ENCODE results near the gene OR2A25. TPM values are rescaled to one million over a fixed set of nuclear protein-coding genes. Genes with fewer than 3 reads are reported as not detected.

Gene OR2A25
- total RNA-seq, 4 donors from 2014 or later, result not detected

DNA sequence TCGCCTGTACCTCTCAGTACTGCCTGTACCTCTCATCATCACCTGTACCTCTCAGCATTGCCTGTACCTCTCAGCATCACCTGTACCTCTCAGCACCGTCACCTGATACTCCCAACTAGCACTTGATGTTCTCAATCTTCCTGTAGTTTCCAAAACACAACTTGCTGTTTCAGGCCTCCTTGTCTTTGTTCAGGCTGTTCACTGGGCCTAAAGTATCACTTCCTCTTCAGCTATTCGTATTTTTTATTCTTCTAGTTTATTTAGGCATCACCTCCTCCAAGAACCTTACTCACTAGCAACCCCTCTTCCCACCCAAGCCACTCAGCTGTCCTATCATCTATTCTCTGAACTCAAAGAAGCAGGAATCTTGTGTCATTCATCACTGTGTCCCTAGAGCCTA is 45.4 kb upstream of the OR2A25 start:
- intact Hi-C loops (cut with DNase I), result loop anchor here (10.0 kb wide), 1 partner anchor 119 kb away; the partner anchor contains the start of gene TCAF1
- TF ChIP-seq POLR2AphosphoS5 (IDR thresholded peaks at IDR 0.05), result no peak
- TF ChIP-seq, protein P1, sequence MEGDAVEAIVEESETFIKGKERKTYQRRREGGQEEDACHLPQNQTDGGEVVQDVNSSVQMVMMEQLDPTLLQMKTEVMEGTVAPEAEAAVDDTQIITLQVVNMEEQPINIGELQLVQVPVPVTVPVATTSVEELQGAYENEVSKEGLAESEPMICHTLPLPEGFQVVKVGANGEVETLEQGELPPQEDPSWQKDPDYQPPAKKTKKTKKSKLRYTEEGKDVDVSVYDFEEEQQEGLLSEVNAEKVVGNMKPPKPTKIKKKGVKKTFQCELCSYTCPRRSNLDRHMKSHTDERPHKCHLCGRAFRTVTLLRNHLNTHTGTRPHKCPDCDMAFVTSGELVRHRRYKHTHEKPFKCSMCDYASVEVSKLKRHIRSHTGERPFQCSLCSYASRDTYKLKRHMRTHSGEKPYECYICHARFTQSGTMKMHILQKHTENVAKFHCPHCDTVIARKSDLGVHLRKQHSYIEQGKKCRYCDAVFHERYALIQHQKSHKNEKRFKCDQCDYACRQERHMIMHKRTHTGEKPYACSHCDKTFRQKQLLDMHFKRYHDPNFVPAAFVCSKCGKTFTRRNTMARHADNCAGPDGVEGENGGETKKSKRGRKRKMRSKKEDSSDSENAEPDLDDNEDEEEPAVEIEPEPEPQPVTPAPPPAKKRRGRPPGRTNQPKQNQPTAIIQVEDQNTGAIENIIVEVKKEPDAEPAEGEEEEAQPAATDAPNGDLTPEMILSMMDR (IDR thresholded peaks at IDR 0.05), result no peak
- TF ChIP-seq EP300 (IDR thresholded peaks at IDR 0.05), result no peak
- no peak for TF ChIP-seq POLR2A (IDR thresholded peaks at IDR 0.05; ENCODE audit: low read depth)
- Histone ChIP-seq H3K27ac (replicated peaks in 1 of 4) (no peak overlapping the region), H3K4me1 (no peaks in the 10 kb centered on the region), H3K9me3 (no peaks in the 10 kb centered on the region), H3K27me3 (no peaks in the 10 kb centered on the region), H3K36me3 (no peaks in the 10 kb centered on the region), H3K4me3 (no peak overlapping the region)
- no peak for DNase-seq (ENCODE audit: extremely low spot score)
- WGBS, result 85% methylated on average over 3 of the region's 3 CpGs

DNA sequence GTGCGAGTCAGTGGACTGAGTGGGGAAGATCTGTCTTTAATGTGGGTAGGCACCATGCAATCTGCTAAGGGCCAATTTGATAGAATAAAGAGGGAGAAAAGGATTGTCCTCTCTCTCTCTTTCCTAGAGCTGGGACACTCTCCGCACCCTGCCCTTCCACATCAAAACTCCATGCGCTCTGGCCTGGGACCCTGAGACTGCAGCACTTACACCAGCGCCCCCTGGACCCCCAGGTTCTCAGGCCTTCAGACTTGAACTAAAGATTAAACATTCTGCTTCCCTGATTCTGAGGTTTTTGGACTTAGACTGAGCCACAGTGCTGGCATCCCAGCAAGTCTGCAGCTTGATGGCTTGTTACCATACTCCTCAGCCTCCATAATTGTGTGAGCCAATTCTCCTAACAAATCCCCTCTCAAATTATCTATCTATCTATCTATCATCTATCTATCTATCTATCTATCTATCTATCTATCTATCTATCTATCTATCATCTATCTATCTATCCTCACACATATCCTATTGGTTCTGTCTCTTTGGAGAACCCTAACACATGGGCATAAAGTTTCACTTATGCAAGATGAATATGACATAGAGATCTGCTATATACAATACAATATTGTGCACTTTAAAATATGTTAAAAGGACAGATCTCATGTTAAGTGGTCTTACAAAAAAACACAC is 43.3 kb upstream of the OR2A25 start:
- Histone ChIP-seq H3K9me3 (no peaks in the 10 kb centered on the region), H3K4me1 (no peaks in the 10 kb centered on the region), H3K27ac (replicated peaks in 1 of 4) (no peak overlapping the region), H3K4me3 (no peak overlapping the region), H3K36me3 (no peaks in the 10 kb centered on the region), H3K27me3 (no peaks in the 10 kb centered on the region)
- intact Hi-C loops (cut with DNase I), result loop anchor here (10.0 kb wide), 1 partner anchor 122 kb away; the partner anchor contains the start of gene TCAF1
- TF ChIP-seq EP300 (IDR thresholded peaks at IDR 0.05) (no peak), POLR2AphosphoS5 (IDR thresholded peaks at IDR 0.05) (no peak), POLR2A (IDR thresholded peaks at IDR 0.05; ENCODE audit: low read depth) (no peak)
- TF ChIP-seq, protein P1 (IDR thresholded peaks at IDR 0.05), result no peak
- DNase-seq (ENCODE audit: extremely low spot score), result no peak
- WGBS, result 53% methylated on average over 4 of the region's 4 CpGs

DNA sequence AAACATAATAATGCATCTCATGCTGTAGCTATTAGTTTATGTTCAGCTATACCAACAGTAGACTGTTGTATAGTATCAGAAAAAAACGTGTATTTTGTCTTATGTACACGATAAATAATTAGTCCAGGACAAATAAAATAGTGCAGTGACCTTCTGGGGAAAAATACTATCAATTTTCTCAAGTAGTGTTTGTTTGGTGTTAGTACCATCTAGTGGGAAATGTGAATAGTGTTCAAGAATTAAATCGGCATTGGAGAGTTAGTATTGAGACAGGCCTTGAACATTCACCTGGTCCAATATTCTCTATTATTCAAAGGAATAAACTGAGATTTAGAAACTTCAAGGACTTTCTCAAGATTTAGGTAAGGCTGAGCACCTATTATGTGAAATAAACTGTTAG is 42.5 kb upstream of the OR2A25 start:
- no peaks in the 10 kb centered on the region for H3K4me1 ChIP-seq
- WGBS, result 10% methylated on average over 3 of the region's 3 CpGs
- no peaks in the 10 kb centered on the region for H3K36me3 ChIP-seq
- intact Hi-C loops (cut with DNase I), result loop anchor here (10.0 kb wide), 1 partner anchor 122 kb away; the partner anchor contains the start of gene TCAF1
- no peaks in the 10 kb centered on the region for H3K9me3 ChIP-seq
- no peak overlapping the region for H3K4me3 ChIP-seq
- no peak for DNase-seq (ENCODE audit: extremely low spot score)
- TF ChIP-seq POLR2AphosphoS5 (IDR thresholded peaks at IDR 0.05) (no peak), EP300 (IDR thresholded peaks at IDR 0.05) (no peak), POLR2A (IDR thresholded peaks at IDR 0.05; ENCODE audit: low read depth) (no peak)
- TF ChIP-seq, protein P1 (IDR thresholded peaks at IDR 0.05), result peak; percentile 34 to 51 (median 48)
- H3K27me3 ChIP-seq, result no peaks in the 10 kb centered on the region
- H3K27ac ChIP-seq (replicated peaks in 1 of 4), result no peak overlapping the region

DNA sequence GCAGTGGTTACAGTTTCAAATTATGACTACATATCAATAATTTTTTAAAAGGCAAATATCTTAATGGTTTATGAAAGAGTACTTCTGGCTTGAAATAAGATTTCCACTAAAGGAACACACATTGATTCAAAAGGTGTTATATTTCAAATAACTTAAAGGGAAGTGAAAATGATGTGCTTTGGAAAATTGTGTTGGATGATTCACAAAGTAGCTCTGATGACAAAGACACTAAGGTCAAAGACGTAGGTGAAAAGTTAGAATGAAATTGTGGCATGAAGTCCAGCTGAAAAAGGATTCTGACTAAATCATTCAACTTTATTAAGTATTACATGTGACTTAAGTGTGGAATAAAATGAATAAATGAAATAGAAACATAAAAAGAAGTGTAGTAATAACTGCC is 41.6 kb upstream of the OR2A25 start:
- no peak for DNase-seq (ENCODE audit: extremely low spot score)
- Histone ChIP-seq H3K27me3 (no peaks in the 10 kb centered on the region), H3K27ac (replicated peaks in 1 of 4) (no peak overlapping the region), H3K4me1 (no peaks in the 10 kb centered on the region), H3K4me3 (no peak overlapping the region), H3K36me3 (no peaks in the 10 kb centered on the region), H3K9me3 (no peaks in the 10 kb centered on the region)
- intact Hi-C loops (cut with DNase I), result loop anchor here (10.0 kb wide), 1 partner anchor 123 kb away; the partner anchor contains the start of gene TCAF1
- WGBS, result 63% methylated on average over 1 of the region's 1 CpG
- no peak for TF ChIP-seq POLR2A (IDR thresholded peaks at IDR 0.05; ENCODE audit: low read depth)
- TF ChIP-seq, protein P1 (IDR thresholded peaks at IDR 0.05), result no peak
- TF ChIP-seq EP300 (IDR thresholded peaks at IDR 0.05), result no peak
- TF ChIP-seq POLR2AphosphoS5 (IDR thresholded peaks at IDR 0.05), result no peak
